Renal pelvis (tissue), 4 donors: ENCODE results near the gene KBTBD12. TPM values are rescaled to one million over a fixed set of nuclear protein-coding genes. Genes with fewer than 3 reads are reported as not detected.

Experiments used
- DNase-seq: peaks from one replicate; pipeline ENCODE4 v3.0.0-alpha.2; 2013
- polyA plus RNA-seq, 3 donors: library from polyadenylated mRNA; unstranded; fragments of 120-200 nt; gene quantifications; one replicate each; pipeline ENCODE4 v1.2.1, GENCODE V29; 2013; ENCODE audit not compliant: insufficient read length in 3 of 3

KBTBD12 gene
- polyA plus RNA-seq, 3 donors = 1.1 to 1.9 (median 1.1) TPM

GRCh38 chr3:127951276-127951675, 36.2 kb downstream of the KBTBD12 start:
- DNase-seq = no peak

GRCh38 chr3:127953091-127954035, 38.3 kb downstream of the KBTBD12 start:
- DNase-seq = no peak

- no peak for DNase-seq
Observed at GRCh38 chr3:127954640-127955039, 39.6 kb downstream of the KBTBD12 start.

- no peak for DNase-seq
Observed at GRCh38 chr3:127955728-127956127, 40.7 kb downstream of the KBTBD12 start.

GRCh38 chr3:127959041-127959440, 44.0 kb downstream of the KBTBD12 start:
- no peak for DNase-seq

- DNase-seq = peak; percentile 66
Observed at GRCh38 chr3:127959873-127960272, 44.8 kb downstream of the KBTBD12 start.

GRCh38 chr3:127960421-127960965, 45.5 kb downstream of the KBTBD12 start:
- no peak for DNase-seq

GRCh38 chr3:127961124-127961523, 46.1 kb downstream of the KBTBD12 start:
- no peak for DNase-seq

GRCh38 chr3:127961963-127962362, 46.9 kb downstream of the KBTBD12 start:
- DNase-seq = no peak

GRCh38 chr3:127962937-127963336, 47.9 kb downstream of the KBTBD12 start:
- DNase-seq = no peak

- DNase-seq = no peak
Observed at GRCh38 chr3:127964053-127964452, 49.0 kb downstream of the KBTBD12 start.

GRCh38 chr3:127964816-127965215, 49.8 kb downstream of the KBTBD12 start:
- DNase-seq = no peak

- no peak for DNase-seq
Observed at GRCh38 chr3:127967316-127967715, 52.3 kb downstream of the KBTBD12 start.

GRCh38 chr3:127970966-127971592, 56.0 kb downstream of the KBTBD12 start:
- peak; percentile 42 for DNase-seq

GRCh38 chr3:127974226-127974625, 59.2 kb downstream of the KBTBD12 start:
- DNase-seq = no peak

- no peak for DNase-seq
Observed at GRCh38 chr3:127975153-127976029, 60.4 kb downstream of the KBTBD12 start.

- no peak for DNase-seq
Observed at GRCh38 chr3:127978636-127979035, 63.6 kb downstream of the KBTBD12 start.

GRCh38 chr3:127979473-127979872, 64.4 kb downstream of the KBTBD12 start:
- no peak for DNase-seq

- DNase-seq = no peak
Observed at GRCh38 chr3:127981097-127981496, 66.1 kb downstream of the KBTBD12 start.

- no peak for DNase-seq
Observed at GRCh38 chr3:127982155-127982554, 67.1 kb downstream of the KBTBD12 start.

- DNase-seq = no peak
Observed at GRCh38 chr3:127984241-127984975, 69.4 kb downstream of the KBTBD12 start.
